NCI-H1048 (cell line): ENCODE data around the gene PGM1.

ENCODE experiments used
- DNase-seq: peaks from one replicate; lab custom pipeline; 2025; lab: John Stamatoyannopoulos, UW

PGM1 gene

DNA sequence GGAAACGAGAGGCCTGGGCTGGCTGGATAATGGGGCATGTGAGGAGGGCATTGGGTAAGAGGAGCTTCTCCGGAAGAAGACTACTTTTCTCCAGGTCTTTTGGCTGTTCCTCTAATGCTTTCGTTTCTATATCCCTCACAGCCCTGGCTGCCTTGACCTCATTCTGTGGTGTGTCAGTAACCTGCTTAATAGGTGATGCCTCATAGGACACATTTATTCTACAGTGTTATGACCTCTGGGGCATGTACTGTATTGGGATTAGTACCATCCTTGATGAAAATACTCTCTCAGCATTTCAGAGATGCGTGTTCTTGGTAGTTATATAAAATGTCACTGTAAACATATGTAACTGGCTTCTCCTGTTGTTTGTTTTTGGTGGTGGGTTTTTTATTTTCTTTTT lies 40.1 kb downstream of the PGM1 start:
- no peak for DNase-seq

GRCh38 chr1:63634471-63634870 lies 41.3 kb downstream of the PGM1 start:
- DNase-seq: no peak

GRCh38 chr1:63635681-63636080 lies 42.5 kb downstream of the PGM1 start:
- DNase-seq: no peak

DNA sequence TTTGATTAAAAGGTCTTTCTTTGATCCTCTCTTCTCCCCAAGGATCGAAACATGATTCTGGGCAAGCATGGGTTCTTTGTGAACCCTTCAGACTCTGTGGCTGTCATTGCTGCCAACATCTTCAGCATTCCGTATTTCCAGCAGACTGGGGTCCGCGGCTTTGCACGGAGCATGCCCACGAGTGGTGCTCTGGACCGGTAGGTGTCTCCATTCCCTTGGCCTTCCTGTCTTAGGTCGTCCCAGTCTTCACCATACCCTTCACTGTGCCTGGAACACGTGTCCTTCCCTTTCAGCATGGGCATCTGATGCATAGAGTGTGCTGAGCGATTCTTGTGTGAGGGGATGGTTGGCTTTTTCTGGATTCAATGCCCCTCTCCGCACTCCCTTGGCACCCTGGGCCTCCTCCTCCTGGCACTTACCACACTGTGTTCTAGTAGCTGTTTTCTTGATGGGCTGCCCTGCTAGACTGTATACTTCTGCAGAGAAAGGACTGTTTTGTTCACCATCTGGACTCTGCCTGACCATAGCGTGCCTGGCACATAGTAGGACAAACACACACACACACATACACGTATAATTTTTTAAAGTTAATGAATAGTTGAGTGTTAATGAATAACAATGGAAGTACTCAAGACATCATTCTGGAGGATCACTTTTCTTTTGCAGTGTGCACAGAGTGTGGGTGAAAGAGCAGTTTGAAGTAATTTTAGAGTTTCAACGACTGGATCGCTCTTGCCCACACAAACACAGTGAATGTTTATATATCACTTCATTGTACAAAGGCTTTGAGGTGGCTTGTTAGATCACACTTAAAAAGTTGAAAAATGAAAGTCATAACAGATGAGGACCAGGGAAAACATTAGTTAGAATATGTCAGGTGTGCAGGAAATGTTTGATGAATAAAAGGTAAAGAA lies 43.2 kb downstream of the PGM1 start:
- DNase-seq: no peak

DNA sequence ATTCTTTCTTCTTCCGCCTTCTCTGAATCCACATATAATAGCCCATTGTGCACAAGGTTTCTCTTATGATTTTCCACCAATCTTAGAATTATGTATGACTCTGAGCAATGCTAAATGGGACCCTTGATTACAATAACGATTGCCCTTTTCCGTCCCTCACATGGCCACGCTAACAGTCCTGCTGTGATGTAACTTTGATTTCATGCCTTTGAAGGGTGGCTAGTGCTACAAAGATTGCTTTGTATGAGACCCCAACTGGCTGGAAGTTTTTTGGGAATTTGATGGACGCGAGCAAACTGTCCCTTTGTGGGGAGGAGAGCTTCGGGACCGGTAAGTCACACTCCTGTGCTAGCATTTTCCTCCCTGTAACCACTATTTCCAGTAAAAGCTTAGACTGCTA lies 45.3 kb downstream of the PGM1 start:
- no peak for DNase-seq

DNA sequence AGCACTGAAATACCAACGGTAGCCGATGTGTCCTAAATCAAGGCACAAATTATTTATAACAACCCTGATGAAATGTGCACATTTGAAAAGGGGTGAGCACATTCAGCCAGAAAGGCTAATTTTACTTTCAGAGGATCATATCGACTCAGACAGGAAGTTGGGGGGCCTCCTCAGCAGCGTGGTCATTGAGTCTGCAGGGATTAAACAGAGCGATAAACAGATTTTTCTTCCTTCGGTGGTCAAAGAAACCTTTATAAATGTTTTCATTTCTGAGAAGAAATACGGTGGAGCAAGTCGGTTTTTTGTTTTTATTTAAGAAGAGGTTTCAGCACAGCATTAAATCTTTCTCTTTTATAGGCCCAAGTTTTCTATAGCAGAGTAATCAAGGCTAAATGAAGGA lies 45.7 kb downstream of the PGM1 start:
- no peak for DNase-seq

GRCh38 chr1:63640633-63641567 lies 47.7 kb downstream of the PGM1 start:
- DNase-seq: no peak

GRCh38 chr1:63641615-63642014 lies 48.4 kb downstream of the PGM1 start:
- DNase-seq: no peak

DNA sequence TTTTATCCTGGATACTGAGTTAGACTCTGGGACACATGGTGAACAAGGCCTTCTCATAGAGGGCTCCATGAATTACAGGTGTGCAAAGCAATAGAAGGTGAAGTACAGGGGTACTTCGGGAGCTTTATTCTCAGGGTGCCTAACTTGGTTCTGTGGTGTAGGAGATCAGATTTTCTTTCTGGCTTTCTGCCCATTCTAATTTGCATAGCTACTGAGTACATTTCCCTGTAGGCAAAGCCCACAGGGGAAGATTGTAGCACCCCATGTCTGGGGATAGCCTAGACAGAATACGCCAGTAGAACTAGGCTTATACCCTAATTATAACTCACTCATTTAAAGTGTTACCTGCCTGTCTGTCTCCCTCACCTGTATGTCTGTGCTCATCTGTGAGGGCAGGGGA lies 49.7 kb downstream of the PGM1 start:
- DNase-seq: no peak

GRCh38 chr1:63643517-63643916 lies 50.3 kb downstream of the PGM1 start:
- no peak for DNase-seq

- no peak for DNase-seq
Observed at GRCh38 chr1:63643926-63644325, 50.7 kb downstream of the PGM1 start.

DNA sequence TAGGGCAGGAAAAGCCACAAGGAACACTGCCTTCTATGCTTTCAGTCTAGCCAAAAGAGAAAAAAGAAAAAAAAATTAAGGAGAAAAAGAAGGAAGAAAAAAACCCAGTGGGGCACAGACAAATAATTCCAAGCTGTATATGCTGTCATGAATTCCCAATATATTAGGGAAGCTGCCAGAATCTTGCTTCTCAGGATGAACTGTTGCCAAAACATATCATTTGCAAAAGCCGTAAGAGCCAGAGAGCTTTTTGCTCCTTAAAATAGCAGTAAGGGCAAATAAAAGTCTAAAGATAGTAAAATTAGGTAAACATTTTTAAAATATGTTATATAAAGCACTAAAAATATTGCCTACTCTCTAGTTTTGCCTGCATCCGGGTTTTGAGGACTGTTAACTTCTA lies 52.1 kb downstream of the PGM1 start:
- no peak for DNase-seq

GRCh38 chr1:63648689-63649088 lies 55.5 kb downstream of the PGM1 start:
- no peak for DNase-seq

- DNase-seq: no peak
Observed at GRCh38 chr1:63651161-63651701, 58.0 kb downstream of the PGM1 start.

- no peak for DNase-seq
Observed at GRCh38 chr1:63653976-63654375, 60.8 kb downstream of the PGM1 start.

DNA sequence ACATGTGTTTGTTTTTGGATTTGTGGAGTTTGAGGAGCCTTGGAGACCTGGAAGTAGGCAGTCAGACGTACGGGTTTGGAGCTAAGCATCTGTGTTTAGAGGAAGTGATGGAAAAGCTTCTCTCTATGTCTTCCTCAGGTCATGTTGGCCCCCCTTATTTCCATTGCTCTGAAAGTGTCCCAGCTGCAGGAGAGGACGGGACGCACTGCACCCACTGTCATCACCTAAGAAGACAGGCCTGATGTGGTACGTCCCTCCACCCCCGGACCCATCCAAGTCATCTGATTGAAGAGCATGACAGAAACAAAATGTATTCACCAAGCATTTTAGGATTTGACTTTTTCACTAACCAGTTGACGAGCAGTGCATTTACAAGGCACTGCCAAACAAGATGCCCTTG lies 66.2 kb downstream of the PGM1 start:
- DNase-seq: no peak

DNA sequence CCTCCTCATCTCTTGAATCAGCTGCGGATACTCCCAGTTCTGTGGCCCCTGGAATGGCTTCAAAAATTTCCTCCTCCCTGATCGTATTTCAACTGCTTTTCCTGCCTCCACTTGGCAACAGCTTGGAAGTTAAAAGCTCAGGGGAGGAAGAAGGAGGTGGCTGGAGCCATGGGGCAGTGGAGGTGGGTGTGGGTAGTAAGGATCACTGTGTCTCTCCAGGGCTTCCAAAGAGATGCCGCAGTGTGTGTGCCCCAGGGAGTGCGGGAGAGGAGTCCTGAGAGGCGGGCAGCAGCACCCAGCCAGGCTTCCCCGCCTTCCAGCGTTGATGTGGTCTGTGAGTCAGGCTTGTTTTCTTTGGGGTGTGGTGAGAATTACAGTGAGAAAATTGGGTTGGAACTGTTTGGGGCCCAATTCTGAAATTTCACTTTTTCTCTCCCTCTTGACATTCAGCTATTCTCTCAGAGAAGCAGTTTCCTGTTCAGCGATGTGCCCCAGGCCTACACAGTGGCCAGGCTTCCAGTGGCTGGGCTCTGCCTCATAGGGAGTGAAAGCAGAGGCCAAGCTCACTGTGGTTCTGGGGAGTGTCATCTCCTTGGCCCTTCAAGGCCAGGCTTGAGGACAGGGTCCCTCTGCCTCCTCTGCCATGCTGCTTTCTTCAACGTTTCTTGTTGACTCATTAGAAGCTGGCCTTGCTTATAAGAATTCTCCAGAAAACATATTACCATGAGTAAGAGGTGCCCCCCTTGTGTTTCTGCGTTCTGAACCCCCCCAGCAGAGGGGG lies 69.0 kb downstream of the PGM1 start:
- no peak for DNase-seq

DNA sequence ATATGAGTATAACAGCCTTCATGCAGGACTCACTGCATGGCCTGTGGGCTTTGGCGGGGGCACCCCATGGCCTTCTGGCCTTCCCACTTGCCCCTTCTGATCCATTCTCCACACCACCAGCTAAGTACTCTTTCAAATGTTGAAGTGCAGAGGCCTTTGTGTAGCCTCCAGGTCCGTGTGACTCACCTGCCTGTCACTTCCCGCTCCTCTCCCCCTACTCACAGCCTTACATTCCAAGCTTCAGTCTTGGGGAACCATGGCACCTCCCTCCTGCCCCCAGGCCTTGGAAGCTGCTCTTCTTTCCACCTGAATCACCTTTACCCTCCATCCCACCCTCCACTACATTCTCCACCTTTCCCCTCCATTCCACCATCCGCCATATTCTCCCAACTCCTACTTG lies 69.6 kb downstream of the PGM1 start:
- DNase-seq: no peak

DNA sequence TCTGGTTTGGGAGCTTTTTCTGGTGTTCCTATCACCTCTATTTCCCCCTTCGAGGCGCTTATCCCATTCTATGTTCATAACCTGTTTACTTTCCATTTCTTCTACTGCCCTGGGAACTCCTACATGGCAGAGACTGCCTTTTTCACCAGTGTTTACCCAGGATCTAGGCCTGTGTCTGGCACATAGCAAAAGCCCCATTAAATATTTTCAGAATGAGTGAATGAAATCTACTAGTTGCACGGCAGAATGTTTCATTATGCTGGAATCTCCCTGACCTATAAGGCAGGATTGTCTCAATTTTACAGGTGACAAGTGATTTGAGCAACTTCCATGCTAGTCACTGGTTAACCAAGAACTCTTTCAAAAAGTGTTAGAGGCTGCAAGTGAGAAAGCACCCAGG lies 70.1 kb downstream of the PGM1 start:
- DNase-seq: no peak

GRCh38 chr1:63663873-63664272 lies 70.7 kb downstream of the PGM1 start:
- DNase-seq: no peak

DNA sequence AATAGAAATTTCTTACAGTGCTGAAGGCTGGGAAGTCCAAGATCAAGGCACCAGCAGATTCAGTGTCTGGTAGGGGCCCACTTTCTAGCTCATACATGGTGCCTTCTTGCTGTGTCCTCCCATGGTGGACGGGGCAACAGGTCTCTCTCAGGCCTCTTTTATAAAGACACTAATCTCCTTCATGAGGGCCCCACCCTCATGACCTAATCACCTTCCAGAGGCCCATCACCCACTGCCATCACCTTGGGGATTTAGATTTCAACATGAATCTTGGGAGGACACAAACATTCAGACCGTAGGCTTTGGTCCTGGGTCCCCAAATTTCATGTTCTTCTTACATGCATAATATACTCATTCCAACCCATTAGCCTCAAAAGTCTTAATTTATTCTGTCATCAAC lies 71.5 kb downstream of the PGM1 start:
- no peak for DNase-seq

- no peak for DNase-seq
Observed at GRCh38 chr1:63665410-63665809, 72.2 kb downstream of the PGM1 start.
